ENCODE results near the gene DGCR8.
A peak's percentile ranks its signal among the peaks of the same experiment; 100 is the strongest.

Gene DGCR8

DNA sequence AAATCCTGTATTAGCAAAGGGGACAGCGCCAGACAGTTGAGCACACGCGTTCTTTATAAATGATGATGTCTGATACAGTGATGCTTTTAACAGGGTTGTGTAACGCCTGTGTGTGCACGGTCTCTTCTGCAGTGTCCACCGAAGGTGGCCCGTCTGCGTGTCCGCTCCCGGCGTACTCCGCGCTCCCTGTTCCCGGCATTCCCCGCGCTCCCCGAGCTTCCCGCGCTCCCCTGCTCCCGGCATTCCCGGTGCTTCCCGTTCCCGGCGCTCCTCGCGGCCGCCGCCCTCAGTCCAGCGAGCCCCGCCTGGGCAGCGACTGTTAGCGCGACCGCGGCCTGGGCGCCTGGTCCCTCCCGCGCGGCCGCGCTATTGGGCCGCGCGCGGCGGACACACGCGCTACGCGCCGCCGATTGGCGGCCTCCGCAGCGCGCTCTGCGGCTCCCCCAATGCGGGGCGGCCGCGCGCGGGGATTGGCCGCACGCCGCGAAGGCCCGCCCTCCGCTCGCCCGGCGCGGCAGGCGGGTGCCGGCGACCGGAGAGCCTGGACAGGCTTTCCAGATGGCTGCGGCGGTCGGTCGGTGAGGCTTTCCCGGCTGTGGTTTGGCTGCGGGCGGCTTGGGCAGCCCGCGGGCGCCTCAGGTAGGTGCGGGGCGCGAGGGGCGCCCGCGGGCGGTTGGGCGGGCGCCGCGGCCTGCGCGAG is at the start of gene DGCR8:
Gene DGCR8 (plus strand): TSS at position 497 of the 700 bp plus-strand sequence. CDS start 5,723 bp downstream, outside the sequence.
- DNase-seq = peak; percentile 78

DNA sequence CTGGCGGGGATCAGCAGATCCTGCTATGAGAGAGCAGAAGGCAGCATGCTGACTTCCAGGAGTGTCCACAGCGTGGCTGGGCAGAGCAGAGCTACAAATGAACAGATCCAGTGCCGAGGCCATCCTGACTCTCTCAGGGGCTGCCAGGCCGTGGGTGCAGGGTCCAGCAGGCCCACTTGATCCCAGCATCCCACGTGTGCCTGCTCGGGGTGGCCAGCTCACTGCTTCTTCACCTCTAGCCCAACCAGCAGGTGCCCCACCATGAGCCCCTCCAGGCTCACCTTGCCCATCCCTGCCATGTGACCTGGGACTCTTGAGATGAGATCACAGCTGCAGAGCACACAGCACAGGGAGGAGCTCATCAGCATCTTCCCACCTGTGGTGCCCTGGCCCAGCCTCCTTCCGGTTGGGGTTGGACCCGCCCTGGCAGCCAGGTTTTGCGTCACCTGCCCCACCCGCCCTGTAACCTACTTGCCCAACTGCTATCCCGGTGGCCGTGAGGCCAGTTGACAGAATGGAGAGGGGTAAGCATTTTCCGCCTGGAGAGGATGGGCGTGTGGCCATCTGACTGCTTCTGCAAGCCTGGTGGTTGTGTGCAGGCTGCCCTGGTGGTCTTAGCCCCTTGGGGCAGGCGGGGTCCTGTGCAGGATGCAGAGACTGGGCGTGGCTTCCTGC is 48.2 kb upstream of the DGCR8 start:
- no peak for DNase-seq

DNA sequence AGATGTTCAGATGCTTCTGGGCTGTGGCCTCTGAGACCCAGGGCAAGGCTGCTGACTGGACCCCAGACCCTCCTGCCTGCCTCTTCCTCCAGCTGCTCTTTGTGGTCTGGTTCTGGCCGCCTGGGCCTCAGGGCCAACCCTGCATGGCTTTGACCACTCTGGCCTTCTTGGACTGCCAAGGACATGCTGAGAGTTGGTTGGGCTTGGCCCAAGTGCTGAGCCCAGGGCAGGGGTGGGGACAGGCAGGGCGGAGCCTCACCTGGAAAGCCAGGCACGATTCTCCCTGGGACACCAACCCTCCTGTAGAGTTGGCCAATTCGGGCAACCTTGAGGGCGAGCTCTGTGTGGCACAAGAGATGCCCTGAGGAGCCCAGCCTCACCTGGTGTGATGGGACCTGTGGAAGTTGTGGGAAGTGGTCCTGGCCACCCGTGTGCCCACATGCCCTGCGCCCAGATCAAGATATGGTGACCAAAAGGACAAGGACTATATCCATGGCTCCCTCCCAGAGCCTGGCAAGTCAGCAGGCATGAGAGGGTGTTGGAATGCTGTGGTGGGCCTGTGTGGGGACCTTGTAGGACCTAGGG is 47.5 kb upstream of the DGCR8 start:
- no peak for DNase-seq

DNA sequence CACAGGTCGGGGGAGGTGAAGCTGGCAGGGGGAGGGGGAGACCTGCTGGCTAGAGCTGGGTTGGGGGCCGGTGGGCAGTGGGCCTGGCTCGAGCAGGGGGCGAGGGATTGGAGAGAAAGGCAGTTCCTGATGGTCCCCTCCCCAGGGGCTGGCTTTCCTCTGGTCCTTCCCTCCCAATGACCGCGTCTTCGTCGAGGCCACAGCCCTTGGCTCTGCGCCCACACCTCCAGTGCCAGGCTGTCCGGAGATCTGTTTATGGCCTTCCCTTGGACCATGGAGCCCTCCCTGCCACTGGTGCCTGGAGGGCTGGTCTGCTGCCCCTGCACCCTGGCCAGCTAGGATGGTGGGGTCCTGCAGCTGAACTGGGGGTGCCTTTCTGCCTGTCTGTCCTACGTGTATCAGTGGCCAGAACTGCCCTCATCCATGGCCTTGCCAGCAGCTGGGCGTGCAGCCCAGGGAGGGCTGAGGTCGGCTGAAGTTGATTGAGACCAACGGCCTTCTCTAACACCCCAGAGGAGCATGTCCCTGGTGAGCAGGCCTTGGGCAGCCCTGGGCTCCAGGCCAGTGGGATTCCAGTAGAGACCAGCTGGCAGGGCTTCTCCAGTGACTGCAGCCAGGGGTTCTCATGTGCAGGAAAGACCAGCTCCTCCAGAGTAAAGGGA is 46.9 kb upstream of the DGCR8 start:
- DNase-seq = no peak

DNA sequence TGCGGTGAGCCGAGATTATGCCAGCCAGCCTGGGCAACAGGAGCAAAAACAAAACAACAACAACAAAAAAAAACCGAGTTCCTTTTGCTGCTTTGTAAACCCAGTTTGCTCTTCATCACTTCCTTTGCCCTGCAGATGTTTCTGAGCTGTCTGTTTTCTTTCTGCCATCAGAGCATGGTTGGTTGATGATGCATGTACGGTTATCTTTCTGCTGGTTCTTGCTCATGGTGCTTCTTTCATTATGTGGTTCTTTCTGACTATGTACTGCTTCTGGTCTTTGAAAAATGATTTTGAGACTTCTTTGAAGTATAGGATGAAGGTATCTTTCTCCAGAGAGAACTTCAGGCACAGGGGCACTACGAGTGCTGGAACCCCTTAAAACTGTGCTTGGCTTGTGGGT is 45.9 kb upstream of the DGCR8 start:
- no peak for DNase-seq

DNA sequence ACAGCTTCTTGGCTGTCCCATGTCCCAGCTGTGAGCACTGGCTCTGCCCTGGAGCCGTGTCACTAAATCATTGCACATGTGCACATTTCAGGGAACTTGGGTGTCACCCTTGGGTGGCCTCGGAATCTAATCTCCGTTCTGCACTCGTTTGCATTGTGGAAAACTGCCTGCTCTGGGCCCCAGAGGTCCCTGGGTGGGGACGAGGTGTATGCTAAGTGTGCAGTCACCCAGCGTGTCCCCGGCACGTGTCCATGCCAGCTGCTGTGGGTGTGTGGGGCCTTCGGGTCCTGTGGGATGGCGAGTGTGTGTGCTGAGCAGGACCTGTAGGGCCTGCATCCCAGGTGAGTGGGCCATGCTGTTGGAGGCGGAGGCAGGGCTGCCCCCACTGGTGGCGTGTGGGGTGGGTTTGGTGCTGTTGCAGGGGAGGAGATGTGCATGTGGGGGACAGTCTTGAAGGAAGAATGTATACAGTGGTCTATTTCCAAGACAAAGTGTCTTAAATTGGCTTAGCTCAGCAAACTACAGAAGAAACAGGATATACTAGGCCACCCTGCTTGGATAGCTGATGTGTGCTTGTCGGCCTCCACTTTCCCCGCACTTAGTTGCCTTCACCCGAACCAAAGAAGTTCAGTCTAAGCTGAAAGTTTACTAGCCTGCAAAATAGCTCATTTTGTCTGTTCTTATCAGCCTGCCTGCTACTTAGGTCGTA is 44.5 kb upstream of the DGCR8 start:
- DNase-seq = no peak

DNA sequence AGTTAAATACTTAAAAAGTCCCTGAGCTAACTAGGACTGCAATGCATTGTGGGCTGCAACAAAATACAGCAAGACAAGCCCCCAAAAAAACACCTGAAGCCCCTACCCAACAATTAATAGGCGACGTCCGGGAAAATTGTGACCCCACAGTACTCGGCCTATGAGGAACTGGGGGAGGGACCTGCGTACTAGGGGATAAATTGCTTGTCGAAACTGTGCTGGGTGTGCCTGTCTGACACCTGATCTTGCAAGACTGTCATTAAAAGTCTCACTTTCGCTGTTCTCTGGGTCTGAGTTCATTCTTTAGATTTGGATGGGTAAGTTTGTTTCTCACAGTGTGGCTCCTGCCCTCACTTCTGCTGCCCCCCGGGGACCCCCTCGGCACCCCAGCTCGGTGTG is 44.0 kb upstream of the DGCR8 start:
- no peak for DNase-seq

DNA sequence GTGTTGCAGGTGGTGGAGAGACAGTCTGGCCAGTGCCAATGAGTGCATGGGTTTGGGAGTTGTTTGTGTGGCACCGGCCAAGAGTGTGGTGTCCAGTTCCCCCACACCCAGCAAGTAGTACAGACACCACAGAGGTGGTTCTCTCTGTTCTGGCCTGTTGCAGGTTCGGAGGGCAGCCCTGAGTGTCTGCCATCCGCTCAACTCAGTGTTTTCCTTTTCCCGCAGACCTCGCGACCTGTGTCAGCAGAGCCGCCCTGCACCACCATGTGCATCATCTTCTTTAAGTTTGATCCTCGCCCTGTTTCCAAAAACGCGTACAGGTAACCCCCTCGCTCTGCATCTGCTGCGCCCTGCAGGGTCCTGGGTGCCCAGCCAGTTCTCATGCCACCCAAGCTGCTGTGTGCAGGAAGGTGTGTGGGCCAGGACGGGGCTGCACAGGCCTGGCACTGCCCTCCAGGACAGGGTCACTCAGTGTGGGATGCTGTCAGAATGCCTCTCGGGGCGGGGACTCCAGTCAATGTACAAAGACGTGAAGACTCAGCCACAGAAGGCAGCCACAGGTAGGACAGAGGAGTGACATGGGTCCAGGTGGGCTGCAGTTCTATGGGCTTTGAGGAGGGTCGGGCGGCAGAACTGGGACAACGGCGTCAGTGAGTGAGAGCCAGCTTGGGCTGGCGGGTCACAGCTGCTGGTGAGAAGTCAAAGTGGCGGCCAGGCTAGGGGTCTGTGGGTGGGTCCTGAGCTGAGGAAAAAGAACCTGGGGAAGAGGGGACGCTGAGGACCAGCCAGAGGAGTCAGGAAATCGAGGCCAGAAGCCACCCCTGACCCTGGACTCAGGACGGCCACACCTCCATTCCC is 43.3 kb upstream of the DGCR8 start:
- no peak for DNase-seq

DNA sequence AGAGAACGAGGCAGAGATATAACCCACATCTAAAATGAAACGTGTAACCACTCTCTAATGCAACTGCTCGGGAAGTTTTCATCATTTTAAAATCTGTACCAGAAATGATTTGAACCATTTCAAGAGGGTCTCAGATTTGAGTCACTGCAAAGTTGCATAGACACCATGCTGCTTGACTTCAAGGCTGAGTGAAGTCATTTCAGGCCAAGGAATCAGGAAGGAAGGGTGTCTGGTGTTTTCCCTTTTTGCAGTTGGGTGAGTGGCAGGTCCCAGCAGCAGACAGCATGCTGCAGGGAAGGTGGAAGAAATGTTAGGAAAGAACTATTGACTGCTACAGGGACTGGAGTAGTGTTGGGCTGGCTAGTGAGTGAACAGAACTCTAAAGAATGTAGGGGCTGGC is 42.6 kb upstream of the DGCR8 start:
- DNase-seq = no peak

DNA sequence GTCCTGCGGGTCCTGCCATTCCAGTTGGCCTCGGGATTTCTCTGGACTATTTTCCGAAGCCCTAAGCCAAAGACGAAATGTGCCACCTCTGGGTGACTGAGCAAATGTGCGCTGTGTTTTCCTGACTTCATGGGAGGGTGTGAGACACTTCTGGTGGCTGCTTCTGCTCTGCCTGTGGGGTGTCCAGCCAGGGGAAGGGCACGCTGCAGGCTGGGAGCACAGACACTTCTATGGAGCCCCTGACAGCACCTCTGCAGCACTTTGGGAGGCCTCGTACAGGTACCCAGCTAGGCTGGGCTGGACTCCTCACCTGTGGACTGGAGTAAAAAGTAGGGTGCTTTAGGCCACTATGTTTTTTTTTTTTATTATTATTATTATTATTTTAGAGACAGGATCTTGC is 41.5 kb upstream of the DGCR8 start:
- DNase-seq = no peak

DNA sequence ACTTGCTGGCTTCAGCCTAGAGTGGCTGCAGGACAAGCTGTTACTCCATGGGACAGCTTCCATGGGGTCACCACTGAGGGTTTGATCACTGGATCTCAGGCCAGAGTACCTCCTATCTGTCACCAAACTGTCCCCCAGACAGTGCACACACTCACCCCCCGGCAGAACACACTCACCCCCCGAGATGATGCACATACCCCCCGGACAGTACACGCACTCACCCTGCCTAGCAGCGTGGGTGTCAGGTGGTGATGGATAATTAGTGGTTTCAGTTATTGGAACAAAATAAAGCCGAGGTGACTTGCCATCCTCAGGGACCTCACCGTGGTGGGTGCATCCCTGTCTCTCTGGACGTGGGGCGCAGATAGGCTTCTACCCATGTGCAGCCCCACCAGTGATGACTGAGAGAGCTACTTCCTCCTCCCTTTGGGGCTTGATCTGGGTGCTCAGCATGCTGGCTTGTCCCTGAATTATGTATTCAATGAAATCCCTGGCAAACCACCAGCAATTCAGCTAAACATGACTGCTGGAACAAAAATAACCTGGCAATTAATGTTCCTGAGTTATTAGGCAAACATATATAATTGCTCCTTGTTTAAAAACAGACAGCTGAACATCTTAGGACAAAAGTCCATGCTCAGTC is 40.2 kb upstream of the DGCR8 start:
- peak; percentile 33 for DNase-seq

DNA sequence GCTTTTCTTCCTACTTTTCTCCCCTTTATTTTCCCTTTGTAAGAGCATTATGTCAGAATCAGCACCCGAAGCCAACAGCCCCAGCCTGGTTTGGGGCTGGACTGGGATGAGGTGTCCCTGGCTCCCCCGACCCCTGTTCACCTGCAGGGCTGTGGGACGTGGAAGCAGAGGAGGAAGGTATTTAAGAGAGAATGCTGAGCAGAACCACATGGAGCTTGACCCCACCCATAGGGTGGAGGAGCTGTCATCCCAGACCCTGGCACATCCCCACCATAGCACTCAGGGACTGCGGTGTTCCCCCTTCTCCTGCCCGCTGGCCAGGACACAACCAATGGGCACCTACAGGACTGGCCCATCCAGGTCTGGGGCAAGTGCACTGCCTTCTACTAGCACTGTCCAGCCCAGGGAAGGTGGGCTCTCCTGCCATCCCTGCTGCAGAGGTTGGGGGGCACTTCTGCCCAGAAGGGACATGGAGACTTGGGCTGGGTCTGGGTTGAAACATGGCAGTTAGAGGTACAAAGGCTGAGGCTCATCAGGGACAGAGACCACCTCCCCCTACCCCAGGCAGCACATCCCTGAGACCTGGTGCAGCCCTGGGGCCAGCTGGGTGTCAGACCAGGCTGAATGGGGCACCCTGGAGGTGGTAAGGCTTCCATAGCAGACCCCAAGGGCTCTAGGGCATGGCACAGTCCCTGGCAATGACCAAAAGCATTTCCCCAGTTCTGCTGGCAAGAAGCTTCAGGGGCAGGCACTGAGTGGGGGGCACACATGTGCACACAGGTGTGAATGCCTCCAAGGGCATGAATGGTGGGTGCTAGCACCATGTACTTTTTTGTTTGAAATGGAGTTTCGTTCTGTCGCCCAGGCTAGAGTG is 39.5 kb upstream of the DGCR8 start:
- no peak for DNase-seq

DNA sequence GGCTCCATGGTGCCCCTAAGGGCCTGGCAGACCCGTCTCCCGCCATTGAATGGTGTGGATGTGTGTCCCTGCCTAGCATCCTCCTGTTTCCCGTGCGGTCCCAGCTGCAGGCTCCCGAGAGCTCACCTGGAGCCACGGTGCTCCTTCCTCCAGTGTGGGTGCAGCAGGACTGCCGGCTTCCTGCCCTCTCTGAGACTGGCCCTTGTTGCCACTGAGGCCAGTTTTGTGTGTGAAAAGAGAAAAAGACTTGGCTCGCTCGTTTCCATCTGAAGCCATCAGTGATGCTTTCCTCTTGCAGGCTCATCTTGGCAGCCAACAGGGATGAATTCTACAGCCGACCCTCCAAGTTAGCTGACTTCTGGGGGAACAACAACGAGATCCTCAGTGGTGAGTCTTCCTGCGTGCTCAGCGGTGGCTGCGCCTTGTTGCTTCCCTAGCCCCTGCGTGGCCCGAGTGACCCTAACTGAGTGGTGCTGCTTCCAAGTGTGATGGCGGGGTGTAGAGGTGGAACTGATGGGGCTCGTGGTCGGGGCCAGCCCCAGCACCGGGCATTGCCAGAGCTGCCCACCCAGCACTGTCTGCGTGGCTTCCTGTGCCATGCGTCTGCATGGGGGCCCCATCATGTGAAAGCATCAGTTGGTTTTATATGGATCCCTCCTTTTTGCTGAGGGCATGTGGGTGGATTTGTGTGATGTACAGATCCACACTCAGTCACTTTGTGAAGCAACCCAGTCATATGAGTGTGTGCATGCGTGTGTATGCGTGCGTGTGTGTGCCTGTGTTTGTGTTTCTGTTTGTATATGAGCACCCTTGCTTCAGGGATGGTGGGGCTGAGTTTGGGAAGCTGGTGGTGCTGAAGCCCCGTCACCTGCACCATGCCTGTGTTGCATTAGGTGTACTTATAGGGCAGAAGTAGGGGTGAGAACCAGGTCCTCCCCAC is 36.7 kb upstream of the DGCR8 start:
- no peak for DNase-seq

DNA sequence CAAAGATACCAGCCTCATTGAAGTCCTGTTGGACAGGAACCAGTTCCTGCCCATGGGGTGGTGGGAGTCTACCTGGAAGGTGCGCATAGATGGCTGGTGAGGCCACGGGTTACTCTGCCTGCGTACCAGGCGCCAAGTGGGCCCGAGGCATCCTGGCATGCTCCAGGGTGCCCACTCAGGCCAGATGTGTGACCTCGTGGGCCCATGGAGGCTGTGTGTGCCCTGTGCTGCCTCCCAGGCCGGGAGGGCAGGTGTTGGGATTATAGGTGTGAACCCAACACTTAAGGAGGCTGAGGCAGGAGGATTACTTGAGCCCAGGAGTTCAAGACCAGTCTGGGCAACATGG is 36.1 kb upstream of the DGCR8 start:
- DNase-seq = no peak

DNA sequence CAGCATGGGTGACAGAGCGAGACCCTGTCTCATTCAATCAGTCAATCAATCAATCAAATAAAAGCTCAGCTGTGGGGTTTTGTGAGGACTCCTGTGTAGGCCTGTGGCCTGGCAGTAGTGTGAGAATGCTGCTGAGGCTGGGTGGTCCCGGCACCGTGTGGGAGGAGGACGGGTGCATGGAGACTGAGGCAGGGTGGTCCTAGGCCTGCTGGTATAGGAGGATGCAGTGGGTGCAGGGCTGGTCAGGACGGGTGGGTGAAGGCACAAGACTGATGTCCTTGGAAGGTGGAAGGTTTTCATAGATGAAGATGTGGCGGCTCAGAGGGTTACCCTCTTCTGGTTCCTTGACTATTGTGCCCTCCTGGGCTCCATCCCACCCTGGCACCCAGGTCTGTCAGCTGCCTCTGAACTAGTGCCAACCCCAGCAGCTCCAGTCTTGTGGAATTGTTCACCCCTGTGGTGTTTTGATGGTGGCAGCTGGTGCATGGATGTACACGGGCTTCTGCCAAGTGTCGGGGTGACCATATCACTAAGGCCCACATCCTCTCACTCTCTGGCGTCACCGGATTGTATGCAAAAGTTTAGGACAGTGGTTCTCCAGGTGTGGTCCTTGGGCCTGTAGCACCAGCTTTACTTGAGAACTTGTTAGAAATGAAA is 35.4 kb upstream of the DGCR8 start:
- no peak for DNase-seq

DNA sequence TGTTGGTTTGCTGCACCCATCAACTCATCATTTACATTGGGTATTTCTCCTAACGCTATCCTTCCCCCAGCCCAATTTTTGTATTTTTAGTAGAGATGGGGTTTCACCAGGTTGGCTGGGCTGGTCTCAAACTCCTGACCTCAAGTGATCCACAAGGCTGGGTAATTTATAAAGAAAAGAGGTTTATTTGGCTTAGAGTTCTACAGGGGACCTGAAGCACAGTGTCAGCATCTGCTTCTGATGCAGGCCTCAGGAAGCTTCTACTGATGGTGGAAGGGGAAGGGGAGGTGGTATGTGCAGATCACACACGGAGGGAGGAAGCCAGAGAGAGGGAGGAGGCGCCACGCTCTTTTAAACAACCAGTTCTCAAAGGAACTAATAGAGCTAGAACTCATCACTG is 33.3 kb upstream of the DGCR8 start:
- DNase-seq = no peak

DNA sequence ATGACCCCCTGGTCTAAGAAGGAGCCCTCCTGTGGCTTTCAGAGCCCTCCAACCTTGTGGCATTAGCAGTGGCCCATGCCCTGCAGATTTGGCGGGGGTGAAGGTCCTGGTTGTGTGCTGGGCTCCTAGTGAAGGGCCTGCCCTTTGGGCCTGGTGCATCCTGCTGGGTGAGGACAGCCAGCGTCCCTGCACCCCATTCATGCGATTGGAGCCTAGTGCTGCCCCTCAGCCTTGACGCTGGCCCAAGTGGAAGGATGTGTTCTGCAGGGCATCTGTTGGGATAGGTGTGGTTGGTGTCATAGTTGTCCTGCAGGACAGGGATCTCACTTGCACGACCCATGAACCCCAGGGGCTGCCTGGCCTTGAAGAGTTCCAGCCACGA is 28.1 kb upstream of the DGCR8 start:
- DNase-seq = no peak

DNA sequence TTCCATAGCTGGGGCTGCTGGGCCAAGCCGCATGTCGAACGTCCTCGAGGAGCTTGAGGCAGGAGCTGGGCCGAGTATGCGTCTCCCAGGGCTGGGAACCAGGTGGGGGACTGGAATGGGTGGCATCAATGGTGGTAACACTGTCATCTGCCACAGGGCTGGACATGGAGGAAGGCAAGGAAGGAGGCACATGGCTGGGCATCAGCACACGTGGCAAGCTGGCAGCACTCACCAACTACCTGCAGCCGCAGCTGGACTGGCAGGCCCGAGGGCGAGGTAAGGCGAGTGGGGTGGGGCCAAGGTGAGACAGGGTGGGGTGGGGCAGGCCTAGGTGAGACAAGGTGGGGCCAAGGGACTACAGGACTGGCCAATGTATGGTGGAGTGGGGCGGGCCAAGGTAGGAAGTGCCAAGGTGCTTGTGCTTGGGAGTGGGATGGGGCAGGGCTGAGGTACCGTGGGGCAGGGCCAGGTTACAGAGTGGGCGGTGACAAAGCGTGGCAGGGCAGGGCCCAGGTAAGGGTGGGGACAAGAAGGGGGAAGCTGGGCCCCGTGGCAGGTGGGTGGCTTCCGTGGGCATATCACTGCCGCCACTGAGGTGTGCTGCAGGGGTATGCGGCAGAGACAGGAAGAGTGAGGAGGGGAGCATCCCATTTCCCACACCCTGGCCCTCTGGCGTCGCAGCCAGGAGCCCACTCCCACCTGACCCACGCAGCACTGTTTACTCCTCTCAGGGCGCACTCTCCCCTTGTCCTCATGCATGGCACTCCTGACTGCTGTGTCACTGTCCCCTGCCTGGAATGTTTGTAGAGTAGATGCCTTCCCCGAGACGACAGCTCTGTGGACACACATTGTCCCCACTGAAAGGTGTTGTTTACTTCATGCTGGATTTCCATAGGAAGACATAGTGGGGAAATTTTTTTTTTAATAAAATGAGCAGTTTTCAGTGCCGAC is 27.5 kb upstream of the DGCR8 start:
- DNase-seq = no peak

Measured in NCI-H1694 (cell line).